PC-9 (cell line): Measurements from ENCODE around the gene HAND1. TPM values are rescaled to one million over a fixed set of nuclear protein-coding genes. Genes with fewer than 3 reads are reported as not detected.

Source experiments
- BruUV-seq: library from RNA; stranded (reverse); fragments of 400-500 nt; replicated peaks from 2 replicates; lab custom pipeline; 2021; lab: Mats Ljungman, UMichigan
- CTCF ChIA-PET: fragments of 300-600 bp; sonication (Branson Sonifier 250); formaldehyde crosslinking; loops from one replicate; lab custom pipeline; 2022; ENCODE audit warnings: antibody characterized with exemption; lab: Charles Lee
- POLR2A ChIA-PET: fragments of 300-600 bp; sonication (Branson Sonifier 250); formaldehyde crosslinking; loops from one replicate; lab custom pipeline; 2022; ENCODE audit warnings: antibody characterized with exemption; ENCODE audit not compliant: unreplicated experiment; lab: Charles Lee
- DNase-seq, 2 experiments: peaks; one replicate each; pipeline versions ENCODE4 v3.0.0 to v3.0.0-alpha.2; 2015 to 2022; ENCODE audit warnings: mixed read lengths in 1 of 2
- H2AFZ ChIP-seq: fragments of 200-600 bp; sonication (generic); 2 replicates; pipeline ENCODE4 v1.8.1; 2017; ENCODE audit warnings: antibody characterized with exemption
- H3F3A ChIP-seq: fragments of 200-600 bp; sonication (generic); 2 replicates; pipeline ENCODE4 v1.8.1; 2017; ENCODE audit warnings: antibody characterized with exemption, mild to moderate bottlenecking, low read depth; ENCODE audit not compliant: insufficient read depth
- H3K27ac ChIP-seq: fragments of 200-600 bp; sonication (generic); 2 replicates; pipeline ENCODE4 v1.6.1; 2016; ENCODE audit warnings: mixed run types
- H3K27me3 ChIP-seq: fragments of 200-600 bp; sonication (generic); 2 replicates; pipeline ENCODE4 v1.6.1; 2016; ENCODE audit warnings: low read depth, mixed run types; ENCODE audit not compliant: insufficient read depth
- H3K36me3 ChIP-seq: fragments of 200-600 bp; sonication (generic); 2 replicates; pipeline ENCODE4 v1.6.1; 2016; ENCODE audit warnings: low read depth, mixed run types
- H3K4me1 ChIP-seq: fragments of 200-600 bp; sonication (generic); replicated peaks from 2 replicates; pipeline ENCODE4 v1.6.1; 2016; ENCODE audit warnings: mixed run types; ENCODE audit not compliant: insufficient read depth
- H3K4me2 ChIP-seq: fragments of 200-600 bp; sonication (generic); 2 replicates; pipeline ENCODE4 v1.6.1; 2017; ENCODE audit warnings: mixed run types
- H3K4me3 ChIP-seq: fragments of 200-600 bp; sonication (generic); 2 replicates; pipeline ENCODE4 v1.6.1; 2016; ENCODE audit warnings: mixed run types
- H3K79me2 ChIP-seq: fragments of 200-600 bp; sonication (generic); 2 replicates; pipeline ENCODE4 v1.6.1; 2017; ENCODE audit warnings: low read depth, mixed run types
- H3K9me2 ChIP-seq: fragments of 200-600 bp; sonication (generic); 2 replicates; pipeline ENCODE4 v1.8.1; 2017; ENCODE audit warnings: mild to moderate bottlenecking; ENCODE audit not compliant: insufficient read depth
- H3K9me3 ChIP-seq: fragments of 200-600 bp; sonication (generic); 2 replicates; pipeline ENCODE4 v1.8.1; 2016; ENCODE audit warnings: low read depth; ENCODE audit not compliant: insufficient read depth
- H4K20me1 ChIP-seq: fragments of 200-600 bp; sonication (generic); 2 replicates; pipeline ENCODE4 v1.8.1; 2017; ENCODE audit not compliant: insufficient read depth
- EZH2 ChIP-seq: fragments of 200-600 bp; sonication (generic); IDR thresholded peaks from 2 replicates; pipeline ENCODE4 v1.8.0; 2017; ENCODE audit warnings: antibody characterized with exemption, low read depth
- intact Hi-C: fragments of 100-400 bp; cut with micrococcal nuclease; formaldehyde crosslinking; loops from one replicate; pipeline ENCODE4 v1.10.0; 2022; ENCODE audit not compliant: unreplicated experiment
- total RNA-seq: library from RNA; stranded (reverse); gene quantifications from 2 replicates; pipeline ENCODE4 v1.2.3, GENCODE V29; 2021
- TF ChIP-seq, protein P1 (sequence below): fragments of 200-600 bp; sonication (generic); conservative IDR thresholded peaks from 2 replicates; pipeline ENCODE4 v1.6.1; 2017; ENCODE audit warnings: mixed run types, antibody characterized with exemption, mild to moderate bottlenecking, moderate library complexity

Gene HAND1
- total RNA-seq, 1 experiment from 2014 or later: not detected

- no peaks in the 10 kb centered on the region for H3K36me3 ChIP-seq
- no peaks in the 10 kb centered on the region for H4K20me1 ChIP-seq
- no peaks in the 10 kb centered on the region for H3K9me3 ChIP-seq
- no peak for DNase-seq
- H3K27ac ChIP-seq: no peak overlapping the region
- BruUV-seq: no TSS peak
- no peaks in the 10 kb centered on the region for H3K27me3 ChIP-seq
- no peak overlapping the region for H3K4me3 ChIP-seq
- TF ChIP-seq, protein P1, sequence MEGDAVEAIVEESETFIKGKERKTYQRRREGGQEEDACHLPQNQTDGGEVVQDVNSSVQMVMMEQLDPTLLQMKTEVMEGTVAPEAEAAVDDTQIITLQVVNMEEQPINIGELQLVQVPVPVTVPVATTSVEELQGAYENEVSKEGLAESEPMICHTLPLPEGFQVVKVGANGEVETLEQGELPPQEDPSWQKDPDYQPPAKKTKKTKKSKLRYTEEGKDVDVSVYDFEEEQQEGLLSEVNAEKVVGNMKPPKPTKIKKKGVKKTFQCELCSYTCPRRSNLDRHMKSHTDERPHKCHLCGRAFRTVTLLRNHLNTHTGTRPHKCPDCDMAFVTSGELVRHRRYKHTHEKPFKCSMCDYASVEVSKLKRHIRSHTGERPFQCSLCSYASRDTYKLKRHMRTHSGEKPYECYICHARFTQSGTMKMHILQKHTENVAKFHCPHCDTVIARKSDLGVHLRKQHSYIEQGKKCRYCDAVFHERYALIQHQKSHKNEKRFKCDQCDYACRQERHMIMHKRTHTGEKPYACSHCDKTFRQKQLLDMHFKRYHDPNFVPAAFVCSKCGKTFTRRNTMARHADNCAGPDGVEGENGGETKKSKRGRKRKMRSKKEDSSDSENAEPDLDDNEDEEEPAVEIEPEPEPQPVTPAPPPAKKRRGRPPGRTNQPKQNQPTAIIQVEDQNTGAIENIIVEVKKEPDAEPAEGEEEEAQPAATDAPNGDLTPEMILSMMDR: no peak
- no peak for TF ChIP-seq EZH2
- intact Hi-C loops: no loop called here
- no peak overlapping the region for H2AFZ ChIP-seq
- ChIA-PET CTCF (no interaction called here), POLR2A (no interaction called here)
- no peaks in the 10 kb centered on the region for H3K9me2 ChIP-seq
- H3F3A ChIP-seq: peaks cover 15% of the 10 kb centered on the region; the same call in 1 of the 2 replicates
- H3K4me1 ChIP-seq: peaks cover 15% of the 10 kb centered on the region
- no peaks in the 10 kb centered on the region for H3K79me2 ChIP-seq
- H3K4me2 ChIP-seq: no peak overlapping the region
Measured at GRCh38 chr5:154522284-154522683, 44.3 kb upstream of the HAND1 start.

DNA sequence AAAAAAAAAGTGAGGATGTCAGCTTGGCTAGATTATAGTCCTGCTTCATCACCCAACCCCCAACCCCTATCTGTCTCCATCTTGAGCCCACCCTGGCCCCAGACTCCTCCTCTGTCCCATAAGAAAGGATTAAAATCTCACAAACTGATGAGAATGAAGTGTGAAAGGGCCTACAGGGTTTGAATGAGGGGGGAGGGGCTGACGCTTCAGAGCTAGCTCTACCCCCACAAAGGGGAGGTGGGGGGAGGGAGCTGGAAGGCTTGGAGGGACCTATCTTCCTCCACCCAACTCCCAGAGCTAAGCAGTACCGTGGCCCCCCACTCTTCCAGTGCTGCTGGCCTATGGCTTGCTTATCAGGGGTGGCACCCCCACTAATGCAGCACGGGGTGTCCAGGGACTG lies 43.7 kb upstream of the HAND1 start:
- no peaks in the 10 kb centered on the region for H3K27me3 ChIP-seq
- no peaks in the 10 kb centered on the region for H3K9me3 ChIP-seq
- H3F3A ChIP-seq: peaks cover 15% of the 10 kb centered on the region; the same call in 1 of the 2 replicates
- H3K36me3 ChIP-seq: no peaks in the 10 kb centered on the region
- H3K4me1 ChIP-seq: peaks cover 15% of the 10 kb centered on the region
- DNase-seq: no peak
- no peak overlapping the region for H2AFZ ChIP-seq
- ChIA-PET CTCF (interaction anchor here (1.1 to 1.3 kb wide), 4 partner anchors 25 to 85 kb away, joined by 3 to 4 read pairs (median 3); no protein-coding TSS in a partner anchor), POLR2A (interaction anchor here (0.6 kb wide), 1 partner anchor 209 kb away, joined by 3 read pairs; no protein-coding TSS in a partner anchor)
- H3K4me2 ChIP-seq: no peak overlapping the region
- no TSS peak for BruUV-seq
- no peaks in the 10 kb centered on the region for H3K79me2 ChIP-seq
- no peaks in the 10 kb centered on the region for H3K9me2 ChIP-seq
- no peak for TF ChIP-seq EZH2
- H3K4me3 ChIP-seq: no peak overlapping the region
- no peak overlapping the region for H3K27ac ChIP-seq
- intact Hi-C loops: loop anchor here (1.0 kb wide), 1 partner anchor 89 kb away; no protein-coding TSS in a partner anchor
- no peaks in the 10 kb centered on the region for H4K20me1 ChIP-seq

- H3K27me3 ChIP-seq: no peaks in the 10 kb centered on the region
- no peak overlapping the region for H3K27ac ChIP-seq
- no peaks in the 10 kb centered on the region for H4K20me1 ChIP-seq
- no peaks in the 10 kb centered on the region for H3K9me3 ChIP-seq
- DNase-seq: peak; percentile 44 to 65
- peak overlapping the region; percentile 67 for H3K4me2 ChIP-seq
- H2AFZ ChIP-seq: no peak overlapping the region
- H3F3A ChIP-seq: peaks cover 15% of the 10 kb centered on the region; the same call in 1 of the 2 replicates
- peaks cover 15% of the 10 kb centered on the region for H3K4me1 ChIP-seq
- no TSS peak for BruUV-seq
- H3K36me3 ChIP-seq: no peaks in the 10 kb centered on the region
- no peak overlapping the region; the same call in 1 of the 2 replicates for H3K4me3 ChIP-seq
- H3K79me2 ChIP-seq: no peaks in the 10 kb centered on the region
- ChIA-PET POLR2A (no interaction called here), CTCF (interaction anchor here (0.6 to 1.5 kb wide), 7 partner anchors 24 to 536 kb away, joined by 3 to 6 read pairs (median 4); no protein-coding TSS in a partner anchor)
- TF ChIP-seq, protein P1: peak; percentile 87
- TF ChIP-seq EZH2: no peak
- H3K9me2 ChIP-seq: no peaks in the 10 kb centered on the region
- intact Hi-C loops: loop anchor here (1.0 kb wide), 1 partner anchor 89 kb away; no protein-coding TSS in a partner anchor
Measured at GRCh38 chr5:154520861-154521453, 42.9 kb upstream of the HAND1 start.
